ENCODE data around the gene SDS.
"Not testable (repeated sequence)": the region's sequence is repeated elsewhere in the genome, so short reads cannot be mapped to it uniquely, and the experiment has no call there.

The SDS gene

GRCh38 chr12:113373969-113374368, 29.7 kb downstream of the SDS start:
- no peak for DNase-seq

- no peak for DNase-seq
Observed at GRCh38 chr12:113373440-113373839, 30.2 kb downstream of the SDS start.

DNA sequence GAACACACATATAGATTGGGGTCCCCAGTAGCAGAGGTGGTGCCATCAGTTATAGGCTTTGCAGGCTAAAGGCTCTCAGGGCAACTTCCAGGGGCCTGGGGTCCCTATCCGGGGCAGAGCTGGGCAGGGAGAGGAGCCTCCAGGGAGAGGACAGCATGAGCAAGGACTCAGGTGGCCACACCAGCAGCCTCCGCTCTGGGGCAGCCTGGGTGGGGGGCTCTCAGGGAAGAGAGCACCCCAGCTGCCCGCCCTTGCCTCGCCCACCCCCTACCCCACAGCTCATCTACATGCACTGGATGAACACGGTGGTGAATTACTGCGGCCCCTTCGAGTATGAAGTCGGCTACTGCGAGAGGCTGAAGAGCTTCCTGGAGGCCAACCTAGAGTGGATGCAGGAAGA, 31.3 kb downstream of the SDS start:
- DNase-seq: no peak

DNA sequence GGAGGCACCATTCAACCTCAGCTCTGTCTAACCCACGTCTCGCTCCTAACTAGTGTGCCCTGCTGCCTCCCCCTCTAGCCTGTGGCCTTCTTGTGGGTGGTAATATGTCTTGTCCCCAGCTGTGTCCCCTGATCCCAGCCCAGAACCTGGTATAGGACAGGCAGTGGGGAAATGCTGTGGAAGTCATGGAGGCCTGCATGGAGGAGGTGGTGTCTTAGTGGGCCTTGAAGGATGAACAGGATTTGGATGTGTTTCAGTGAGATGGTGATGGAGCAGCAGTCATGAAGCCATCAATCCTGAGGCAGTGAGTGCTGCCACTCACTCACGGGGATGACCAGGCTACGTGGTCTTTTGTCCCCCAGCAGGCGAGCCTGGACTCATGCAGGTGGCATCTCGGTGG, 31.9 kb downstream of the SDS start:
- DNase-seq: no peak

- DNase-seq: no peak
Observed at GRCh38 chr12:113370923-113371682, 32.6 kb downstream of the SDS start.

GRCh38 chr12:113369391-113369985, 34.2 kb downstream of the SDS start:
- DNase-seq: no peak

- DNase-seq: no peak
Observed at GRCh38 chr12:113368331-113368730, 35.4 kb downstream of the SDS start.

GRCh38 chr12:113366827-113367226, 36.9 kb downstream of the SDS start:
- DNase-seq: no peak

DNA sequence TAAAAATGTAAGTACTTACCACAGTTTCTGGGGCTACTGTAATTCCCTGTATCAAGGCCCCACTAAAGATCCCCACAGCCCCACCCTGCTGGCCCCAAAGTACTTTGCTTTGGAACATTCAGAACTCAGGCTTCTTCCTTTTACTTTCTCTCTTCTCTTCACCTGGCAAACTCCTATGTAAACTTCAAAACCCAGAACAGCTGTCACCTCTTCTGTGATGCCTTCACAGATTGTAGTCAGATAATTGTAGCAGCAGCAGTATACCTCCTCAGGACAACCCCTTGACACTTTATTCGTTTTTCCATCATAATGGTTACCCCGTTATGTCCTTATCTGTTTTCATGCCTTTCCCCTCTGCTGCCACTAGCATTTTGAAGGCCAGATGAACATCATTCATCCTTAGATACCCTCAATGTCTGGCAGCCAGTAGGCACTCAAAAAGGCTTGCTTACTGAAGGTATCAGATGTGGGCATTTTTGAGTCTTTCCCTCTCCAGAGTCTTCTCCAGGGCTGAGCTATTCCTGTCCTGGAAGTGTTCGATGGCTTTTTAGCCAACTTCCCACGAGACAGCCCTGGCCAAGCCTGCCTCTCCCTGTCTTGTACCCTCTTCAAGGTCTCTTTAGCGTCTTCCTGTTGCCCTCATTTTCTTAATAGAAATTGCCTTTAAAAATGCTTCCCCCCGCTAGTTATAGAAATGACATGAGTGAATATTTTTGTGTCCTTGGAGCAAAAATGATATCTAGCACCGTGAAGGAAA, 37.9 kb downstream of the SDS start:
- no peak for DNase-seq

GRCh38 chr12:113364698-113365097, 39.0 kb downstream of the SDS start:
- no peak for DNase-seq

DNA sequence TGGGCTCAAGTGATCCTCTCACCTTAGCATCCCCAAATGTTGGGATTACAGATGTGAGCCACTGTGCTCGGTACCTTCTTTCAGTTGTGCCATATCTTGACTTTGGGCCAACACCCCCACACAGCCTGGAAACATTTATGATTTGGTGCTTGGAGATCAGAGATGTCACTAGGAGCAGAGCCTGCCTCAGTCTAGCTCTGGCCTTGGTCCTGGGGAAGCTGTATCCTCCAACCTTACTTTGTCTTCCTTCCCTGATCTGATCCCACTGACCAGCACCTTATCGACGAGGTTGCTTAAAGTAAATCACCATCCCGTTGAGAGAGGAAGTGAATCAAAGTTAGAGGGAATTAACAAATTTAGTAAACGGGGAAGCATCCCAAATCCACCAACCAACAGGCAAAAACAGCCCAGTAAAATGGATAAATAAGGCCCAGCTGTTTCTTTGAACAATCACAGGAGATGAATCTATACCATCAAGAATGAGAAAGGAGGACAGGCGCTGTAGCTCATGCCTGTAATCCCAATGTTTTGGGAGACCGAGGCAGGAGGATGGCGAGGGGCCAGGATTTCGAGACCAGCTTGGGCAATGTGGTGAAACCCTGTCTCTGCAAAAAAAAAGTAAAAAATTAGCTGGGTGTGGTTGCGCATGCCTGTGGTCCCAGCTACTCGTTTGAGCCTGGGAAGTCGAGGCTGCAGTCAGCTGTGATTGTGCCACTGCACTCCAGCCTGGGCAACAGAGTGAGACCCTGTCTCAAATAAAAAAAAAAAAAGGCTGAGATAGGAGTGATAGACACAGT, 41.9 kb downstream of the SDS start:
- no peak for DNase-seq

DNA sequence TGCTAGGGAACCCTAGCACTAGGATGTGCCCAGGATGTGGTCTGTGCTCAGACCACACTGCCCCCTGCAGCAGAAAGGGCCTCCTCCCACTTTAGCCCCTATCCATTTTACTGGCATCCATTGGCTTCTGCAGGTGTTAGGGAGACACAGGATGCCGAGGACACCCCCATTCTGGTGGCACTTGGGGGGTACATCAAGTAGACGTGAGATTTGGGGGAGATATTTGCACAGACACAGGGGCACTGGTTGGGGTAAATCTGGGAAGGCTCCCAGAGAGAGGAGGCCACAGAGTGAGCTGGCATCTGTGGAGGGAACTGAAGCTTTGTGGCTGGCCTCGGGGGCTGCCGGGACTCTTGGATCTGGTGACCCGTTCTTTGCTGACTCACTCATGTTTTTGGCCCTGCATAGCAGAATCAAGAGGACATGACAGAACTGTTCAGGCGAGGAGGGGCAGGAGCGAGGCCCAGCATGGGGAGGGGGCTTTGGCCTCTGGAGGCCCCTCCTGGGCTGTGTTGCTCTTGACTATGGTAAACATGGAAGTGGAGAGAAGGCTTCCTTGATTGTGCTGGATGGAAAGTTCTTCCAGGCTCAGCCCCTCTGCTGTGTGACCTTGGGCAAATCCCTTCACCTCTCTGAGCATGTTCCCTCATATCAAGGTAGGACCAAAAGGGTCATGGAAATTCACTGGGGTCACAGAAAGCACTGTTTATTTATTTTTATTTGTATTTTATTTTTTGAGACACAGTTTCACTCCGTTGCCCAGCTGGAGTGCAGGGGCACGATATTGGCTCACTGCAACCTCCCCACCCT, 43.5 kb downstream of the SDS start:
- no peak for DNase-seq

GRCh38 chr12:113359133-113359938, 44.4 kb downstream of the SDS start:
- no peak for DNase-seq

DNA sequence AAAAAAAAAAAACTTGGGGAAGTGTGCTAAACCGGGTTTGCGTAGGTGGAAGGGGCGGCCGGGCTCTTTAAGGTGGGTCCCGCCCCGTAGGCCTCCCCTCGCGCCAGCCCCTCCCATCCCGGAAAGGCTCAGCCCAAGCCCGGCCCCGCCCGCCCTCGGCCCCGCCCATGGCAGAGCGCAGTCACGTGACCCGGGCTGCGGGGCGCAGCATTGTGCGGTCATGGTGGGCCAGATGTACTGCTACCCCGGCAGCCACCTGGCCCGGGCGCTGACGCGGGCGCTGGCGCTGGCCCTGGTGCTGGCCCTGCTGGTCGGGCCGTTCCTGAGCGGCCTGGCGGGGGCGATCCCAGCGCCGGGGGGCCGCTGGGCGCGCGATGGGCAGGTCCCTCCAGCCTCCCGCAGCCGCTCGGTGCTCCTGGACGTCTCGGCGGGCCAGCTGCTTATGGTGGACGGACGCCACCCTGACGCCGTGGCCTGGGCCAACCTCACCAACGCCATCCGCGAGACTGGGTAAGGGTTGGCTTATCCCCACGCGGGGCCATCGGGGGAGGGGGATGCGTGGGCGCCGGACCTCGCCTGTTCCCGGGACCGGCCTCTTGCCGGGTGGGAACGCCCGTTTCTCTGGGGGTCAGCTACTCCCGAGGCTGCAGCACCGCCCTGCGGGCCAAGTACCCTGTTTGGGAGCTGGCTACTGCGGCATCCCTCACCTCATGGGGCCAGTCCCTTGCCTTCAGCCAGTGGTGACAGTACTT, 45.1 kb downstream of the SDS start, which contains the start of gene PLBD2:
PLBD2 (plus strand) TSS at position 207 of the 752 bp plus-strand sequence; CDS start at position 221, 14 bp downstream.
- DNase-seq: peak; percentile 93

- DNase-seq: not testable (repeated sequence)
Observed at GRCh38 chr12:113354192-113354591, 49.5 kb downstream of the SDS start.

DNA sequence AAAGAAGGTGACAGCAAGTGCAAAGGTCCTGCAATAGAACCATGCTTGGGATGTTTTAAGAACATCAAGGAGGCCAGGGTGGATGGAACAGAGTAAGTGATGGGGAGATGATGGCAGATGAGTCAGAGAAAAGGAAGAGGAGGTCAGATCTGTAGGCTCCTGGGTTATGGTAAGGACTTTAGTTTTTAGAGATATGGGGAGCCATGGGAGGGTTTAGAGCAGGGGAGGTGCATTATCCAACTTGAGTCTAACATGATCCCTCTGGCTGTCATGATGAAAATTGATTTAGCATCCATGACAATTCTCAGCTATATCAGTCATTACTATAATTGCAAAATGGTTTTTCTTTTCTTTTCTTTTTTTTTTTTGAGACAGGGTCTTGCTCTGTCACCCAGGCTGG, 52.6 kb downstream of the SDS start:
- no peak for DNase-seq

DNA sequence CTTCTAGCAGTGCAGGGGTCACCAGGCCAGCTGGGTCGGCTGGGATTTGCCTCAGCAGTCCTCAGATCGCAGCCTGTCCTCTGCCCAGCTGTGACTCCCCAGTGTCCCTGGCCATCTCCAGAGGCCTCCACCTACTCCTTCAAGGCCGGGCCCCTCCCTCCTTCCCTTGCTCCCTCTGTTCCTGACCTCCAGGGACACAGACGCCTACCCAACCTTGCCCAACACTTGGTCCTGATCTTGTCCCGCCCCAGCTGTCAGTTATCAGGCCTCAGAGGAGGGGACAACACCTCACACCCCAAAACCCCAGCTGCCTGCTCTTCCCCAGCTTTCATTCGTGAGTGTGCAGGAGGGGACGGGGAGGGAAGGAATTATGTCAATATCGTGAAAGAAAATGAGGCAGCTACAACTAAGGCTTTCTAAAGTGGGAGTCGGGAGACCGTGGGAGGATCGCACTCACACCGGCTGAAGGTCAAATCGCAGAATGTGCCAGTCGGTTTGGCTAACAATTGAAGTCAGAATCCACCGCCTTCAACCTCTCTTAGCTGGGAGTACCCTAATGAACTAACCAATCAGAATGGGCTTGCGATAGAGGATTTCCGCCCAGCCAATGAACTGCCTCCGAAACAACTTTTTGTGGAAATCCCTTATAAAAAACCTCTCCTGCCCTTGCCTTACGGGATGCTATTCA, 54.7 kb downstream of the SDS start:
- no peak for DNase-seq

DNA sequence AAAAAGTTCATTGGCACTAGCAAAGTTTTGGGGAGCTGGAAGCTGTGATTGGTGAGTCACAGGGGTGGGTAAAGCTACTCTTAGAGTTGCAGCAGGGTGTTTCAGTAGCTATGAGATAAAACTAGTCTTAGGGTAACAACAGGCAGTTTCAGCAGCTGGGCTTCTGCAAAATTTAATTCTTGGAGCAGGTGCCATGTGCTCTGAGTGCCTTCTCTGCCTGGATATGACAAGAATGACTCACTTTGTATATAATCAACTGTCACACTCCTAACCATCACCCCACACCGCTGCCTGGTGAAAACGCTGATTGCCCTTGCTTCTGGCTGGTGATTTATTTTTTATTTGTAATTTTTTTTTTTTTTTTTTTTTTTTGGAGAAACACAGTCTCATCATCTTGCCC, 55.8 kb downstream of the SDS start:
- no peak for DNase-seq

DNA sequence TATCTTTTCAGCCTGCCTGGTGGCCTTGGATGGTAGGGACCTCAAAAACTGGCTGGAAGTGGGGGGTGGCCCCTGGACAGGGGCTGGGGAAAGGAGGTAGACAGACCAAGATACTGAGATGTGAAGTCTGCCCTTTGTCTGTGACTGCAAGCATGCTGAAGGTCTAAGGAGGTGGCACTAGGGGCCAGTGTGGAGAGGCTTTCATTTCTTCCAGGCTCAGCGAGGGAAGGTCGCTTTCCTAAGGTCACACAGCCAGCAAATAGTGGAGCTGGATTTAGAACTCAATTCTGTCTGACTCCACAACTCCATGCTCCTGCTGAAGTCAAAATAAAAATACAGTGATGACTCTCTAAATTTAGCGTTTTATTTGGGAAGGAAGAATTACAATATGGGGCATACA, 56.6 kb downstream of the SDS start:
- DNase-seq: no peak

- DNase-seq: no peak
Observed at GRCh38 chr12:113346353-113346752, 57.3 kb downstream of the SDS start.

All from CD4-positive, alpha-beta T cell treated with Interleukin-4 for 4 hours (primary cell).